RPMI7951 (cell line): Measurements from ENCODE around the gene APLP1. TPM values are rescaled to one million over a fixed set of nuclear protein-coding genes. Genes with fewer than 3 reads are reported as not detected.

Experiments
- DNase-seq: peaks from one replicate; pipeline ENCODE4 v3.0.0-alpha.2; 2012; ENCODE audit warnings: low read depth
- total RNA-seq: library from RNA; depleted of rRNA; stranded (reverse); fragments of >200 nt; shearing (Covaris generic); gene quantifications from 2 replicates; pipeline ENCODE4 v1.2.3, GENCODE V29; 2014

APLP1 gene
- total RNA-seq, 1 experiment from 2014 or later, result 15.3 TPM

DNA sequence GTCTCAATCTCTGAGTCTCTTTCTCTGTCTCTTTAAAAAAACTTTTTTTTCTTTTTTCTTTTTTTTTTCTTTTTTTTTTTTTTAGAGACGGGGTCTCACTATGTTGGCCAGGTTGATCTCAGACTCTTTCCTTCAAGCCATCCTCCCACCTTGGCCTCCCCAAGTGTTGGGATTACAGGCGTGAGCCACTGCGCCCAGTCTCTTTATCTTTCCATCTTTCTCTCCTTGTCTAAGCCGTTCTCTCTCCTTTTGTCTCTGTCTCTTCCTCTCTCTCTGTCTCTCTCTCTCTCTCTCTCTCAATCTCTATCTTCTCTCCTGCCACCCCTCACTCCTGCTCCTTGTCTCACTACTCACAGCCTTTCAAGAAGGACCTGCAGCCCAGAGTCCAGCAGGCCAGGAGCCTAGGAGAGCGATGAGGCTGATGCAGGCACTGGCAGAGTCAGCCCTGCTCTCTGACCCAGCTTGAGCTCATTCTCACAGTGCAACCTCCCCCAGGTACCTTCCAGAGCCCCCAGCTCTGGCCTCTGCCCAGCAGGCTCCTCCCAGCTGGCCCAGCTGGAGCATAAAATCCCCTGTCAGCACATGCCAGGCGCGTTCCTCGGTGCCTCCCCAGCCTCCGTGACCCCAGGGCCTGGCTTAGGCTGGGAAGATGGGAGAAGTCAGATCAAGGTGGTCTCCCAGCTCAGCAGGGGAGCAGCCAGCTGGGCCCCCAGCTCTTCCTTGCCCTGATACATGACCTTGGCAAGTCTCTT is 16.2 kb upstream of the APLP1 start, which contains the start of gene NPHS1:
Gene NPHS1 (minus strand): TSS at position 476 of the 752 bp plus-strand sequence. CDS start 667 bp downstream, outside the sequence.
- no peak for DNase-seq

DNA sequence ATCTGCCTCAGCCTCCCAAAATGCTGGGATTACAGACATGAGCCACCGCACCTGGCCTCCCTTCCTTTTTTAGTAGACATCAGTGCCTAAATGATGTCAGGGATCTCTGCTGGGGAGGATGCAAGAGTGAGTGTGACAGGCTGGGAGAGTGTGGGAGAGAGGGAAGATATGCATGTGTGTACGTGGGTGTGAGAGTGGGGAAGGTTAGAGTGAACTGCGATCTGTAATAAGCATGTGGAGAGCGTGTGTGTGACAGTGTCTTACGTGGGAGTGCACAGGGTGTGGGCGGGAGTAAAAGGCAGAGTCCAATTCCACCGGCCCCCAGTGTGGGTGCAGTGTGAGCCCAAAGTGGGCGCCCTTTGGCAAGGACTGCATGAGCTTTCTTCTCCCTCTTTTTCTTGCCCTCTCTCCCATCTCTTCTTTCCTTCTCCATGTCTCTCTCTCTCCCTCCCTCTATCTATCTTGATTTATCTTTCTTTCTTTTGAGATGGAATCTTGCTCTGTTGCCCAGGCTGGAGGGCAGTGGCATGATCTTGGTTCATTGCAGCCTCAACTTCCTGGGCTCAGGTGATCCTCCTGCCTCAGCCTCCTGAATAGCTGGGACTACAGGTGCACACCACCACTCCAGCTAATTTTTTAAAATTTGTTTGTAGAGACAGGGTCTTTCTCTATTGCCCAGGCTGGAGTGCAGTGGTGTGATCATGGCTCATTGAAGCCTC is 15.2 kb upstream of the APLP1 start:
- no peak for DNase-seq

DNA sequence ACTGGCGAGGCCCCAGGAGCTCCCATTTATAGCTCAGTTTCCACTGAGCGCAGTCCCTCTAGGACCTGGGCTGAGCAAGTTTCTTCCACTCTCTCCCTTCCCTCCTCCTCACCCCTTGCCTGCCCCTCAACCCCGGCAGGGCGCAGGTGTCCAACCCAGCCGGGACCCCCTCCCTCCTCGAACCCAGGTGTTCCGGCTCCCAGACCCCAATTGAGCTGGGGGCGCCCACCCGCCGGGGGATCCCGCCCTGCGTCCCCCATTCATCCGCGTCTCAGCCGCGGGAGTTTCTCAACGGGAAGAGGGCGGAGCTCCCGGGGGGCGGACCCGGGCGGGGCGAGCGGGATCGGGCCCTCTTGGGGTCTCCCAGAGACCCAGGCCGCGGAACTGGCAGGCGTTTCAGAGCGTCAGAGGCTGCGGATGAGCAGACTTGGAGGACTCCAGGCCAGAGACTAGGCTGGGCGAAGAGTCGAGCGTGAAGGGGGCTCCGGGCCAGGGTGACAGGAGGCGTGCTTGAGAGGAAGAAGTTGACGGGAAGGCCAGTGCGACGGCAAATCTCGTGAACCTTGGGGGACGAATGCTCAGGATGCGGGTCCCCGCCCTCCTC is 11.7 kb upstream of the APLP1 start, which contains the start of gene KIRREL2:
Gene KIRREL2 (plus strand): TSS at position 366 of the 604 bp plus-strand sequence. CDS start 209 bp downstream, at position 575.
- no peak for DNase-seq

DNA sequence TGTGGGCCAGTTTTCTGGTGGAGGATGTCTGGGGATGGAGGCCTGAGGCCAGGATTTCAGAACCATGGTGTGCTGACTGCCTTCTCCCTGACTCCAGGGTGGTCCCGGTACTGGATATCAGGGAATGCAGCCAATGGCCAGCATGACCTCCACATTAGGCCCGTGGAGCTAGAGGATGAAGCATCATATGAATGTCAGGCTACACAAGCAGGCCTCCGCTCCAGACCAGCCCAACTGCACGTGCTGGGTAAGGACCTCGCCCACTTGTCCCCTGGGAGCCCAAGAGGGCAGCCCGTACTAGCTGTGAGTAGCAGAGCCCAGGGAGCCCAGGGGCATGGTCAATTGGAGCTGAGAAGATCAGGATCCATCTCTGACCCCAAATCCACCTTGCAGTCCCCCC is 10.1 kb upstream of the APLP1 start:
- no peak for DNase-seq

DNA sequence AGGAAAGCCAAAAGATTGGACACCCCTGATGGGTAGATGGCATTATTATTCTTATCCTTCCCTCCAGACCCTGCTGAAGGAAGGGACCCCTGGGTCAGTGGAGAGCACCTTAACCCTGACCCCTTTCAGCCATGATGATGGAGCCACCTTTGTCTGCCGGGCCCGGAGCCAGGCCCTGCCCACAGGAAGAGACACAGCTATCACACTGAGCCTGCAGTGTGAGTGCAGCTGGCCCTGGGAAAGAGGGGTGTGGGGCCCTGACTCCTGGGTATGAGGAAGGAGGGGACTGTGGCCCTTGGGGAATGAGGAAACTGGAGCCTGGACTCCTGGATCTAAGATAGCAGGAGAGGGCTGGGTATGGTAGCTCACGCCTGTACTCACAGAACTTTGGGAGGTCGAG is 9.0 kb upstream of the APLP1 start:
- no peak for DNase-seq

DNA sequence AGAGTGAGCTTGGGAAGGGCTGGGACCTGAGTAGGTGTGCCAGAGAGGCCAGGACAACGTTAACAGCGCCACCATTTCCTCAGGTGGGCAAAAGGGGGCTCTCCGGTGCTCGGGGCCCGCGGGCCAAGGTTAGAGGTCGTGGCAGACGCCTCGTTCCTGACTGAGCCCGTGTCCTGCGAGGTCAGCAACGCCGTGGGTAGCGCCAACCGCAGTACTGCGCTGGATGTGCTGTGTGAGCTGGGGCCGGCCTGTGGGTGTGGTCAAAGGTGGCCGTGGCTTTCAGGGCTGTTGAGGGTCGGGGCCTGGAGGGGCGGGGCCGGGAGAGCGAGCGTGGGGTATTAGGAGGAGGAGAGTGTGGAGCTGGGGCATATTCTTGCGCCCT is 7.9 kb upstream of the APLP1 start:
- no peak for DNase-seq

DNA sequence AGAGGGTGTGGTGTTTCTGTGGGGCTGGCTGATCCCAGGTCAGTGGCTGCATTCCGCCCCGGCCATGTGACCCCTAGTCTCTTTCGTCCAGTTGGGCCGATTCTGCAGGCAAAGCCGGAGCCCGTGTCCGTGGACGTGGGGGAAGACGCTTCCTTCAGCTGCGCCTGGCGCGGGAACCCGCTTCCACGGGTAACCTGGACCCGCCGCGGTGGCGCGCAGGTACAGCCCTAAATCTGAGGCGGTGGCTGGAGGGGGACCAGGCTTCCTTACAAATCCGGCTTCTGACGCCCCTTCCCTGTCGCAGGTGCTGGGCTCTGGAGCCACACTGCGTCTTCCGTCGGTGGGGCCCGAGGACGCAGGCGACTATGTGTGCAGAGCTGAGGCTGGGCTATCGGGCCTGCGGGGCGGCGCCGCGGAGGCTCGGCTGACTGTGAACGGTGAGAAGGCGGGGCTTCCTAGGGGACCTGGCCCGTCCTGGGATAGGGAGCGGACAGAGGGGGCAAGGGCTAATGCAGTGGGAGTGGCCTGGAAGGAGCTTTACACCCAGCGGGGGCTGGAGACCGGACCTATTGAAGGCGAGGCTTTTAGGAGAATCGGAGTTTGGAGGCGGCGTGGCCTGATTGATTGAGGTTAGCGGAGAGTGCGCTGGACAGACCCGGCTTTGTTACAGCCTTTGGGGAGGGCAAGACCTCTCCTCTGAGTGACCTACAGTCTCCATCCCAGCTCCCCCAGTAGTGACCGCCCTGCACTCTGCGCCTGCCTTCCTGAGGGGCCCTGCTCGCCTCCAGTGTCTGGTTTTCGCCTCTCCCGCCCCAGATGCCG is 7.3 kb upstream of the APLP1 start:
- DNase-seq, result no peak

DNA sequence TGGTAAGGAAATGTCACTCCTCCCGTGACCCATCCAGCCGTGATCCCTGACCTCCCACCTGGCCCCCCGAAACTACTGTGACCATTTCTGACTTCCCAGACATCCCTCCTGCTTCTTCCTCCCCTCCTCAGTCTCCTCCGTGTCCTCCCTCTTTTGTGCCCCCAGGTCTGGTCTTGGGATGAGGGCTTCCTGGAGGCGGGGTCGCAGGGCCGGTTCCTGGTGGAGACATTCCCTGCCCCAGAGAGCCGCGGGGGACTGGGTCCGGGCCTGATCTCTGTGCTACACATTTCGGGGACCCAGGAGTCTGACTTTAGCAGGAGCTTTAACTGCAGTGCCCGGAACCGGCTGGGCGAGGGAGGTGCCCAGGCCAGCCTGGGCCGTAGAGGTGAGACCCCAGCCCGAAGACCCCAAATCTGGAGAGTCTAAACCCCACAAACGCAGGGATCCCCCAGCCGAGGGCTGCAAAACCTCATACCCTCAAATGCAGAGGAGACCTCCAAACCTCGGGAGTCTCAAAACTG is 6.7 kb upstream of the APLP1 start:
- no peak for DNase-seq

DNA sequence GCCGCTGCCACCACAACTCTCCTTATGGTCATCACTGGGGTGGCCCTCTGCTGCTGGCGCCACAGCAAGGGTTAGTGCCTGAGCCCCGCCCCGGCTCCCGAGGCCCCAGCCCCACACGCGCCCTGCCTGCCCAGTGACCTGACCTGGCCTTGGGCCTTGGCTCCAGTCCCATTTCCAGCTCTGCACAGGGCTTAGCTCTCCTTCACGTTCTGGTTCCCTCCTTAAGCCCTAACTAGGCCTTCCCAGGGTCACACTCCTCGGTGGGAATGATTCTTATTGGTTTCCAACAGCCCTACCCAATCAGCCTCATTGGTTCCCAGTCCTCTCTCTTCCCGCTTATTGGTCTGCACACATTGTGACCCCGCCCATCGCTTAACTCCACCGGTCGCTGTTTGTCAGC is 5.8 kb upstream of the APLP1 start:
- no peak for DNase-seq

DNA sequence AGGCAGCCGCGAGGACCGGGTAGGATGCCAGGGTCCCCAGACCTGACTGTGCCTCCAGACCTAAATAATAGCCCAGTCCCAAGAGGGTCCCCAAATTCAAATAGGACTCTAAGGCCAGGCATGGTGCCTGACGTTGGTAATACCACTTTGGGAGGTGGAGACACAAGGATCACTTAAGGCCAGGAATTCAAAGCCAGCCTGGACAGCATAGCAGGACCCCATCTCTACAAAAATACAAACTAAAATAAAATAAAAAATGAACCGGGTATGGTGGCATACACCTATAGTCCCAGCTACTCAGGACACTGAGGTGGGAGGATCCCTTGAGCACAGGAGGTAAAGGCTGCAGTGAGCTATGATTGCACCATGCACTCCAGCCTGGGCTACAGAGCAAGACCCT is 5.4 kb upstream of the APLP1 start:
- DNase-seq, result no peak

DNA sequence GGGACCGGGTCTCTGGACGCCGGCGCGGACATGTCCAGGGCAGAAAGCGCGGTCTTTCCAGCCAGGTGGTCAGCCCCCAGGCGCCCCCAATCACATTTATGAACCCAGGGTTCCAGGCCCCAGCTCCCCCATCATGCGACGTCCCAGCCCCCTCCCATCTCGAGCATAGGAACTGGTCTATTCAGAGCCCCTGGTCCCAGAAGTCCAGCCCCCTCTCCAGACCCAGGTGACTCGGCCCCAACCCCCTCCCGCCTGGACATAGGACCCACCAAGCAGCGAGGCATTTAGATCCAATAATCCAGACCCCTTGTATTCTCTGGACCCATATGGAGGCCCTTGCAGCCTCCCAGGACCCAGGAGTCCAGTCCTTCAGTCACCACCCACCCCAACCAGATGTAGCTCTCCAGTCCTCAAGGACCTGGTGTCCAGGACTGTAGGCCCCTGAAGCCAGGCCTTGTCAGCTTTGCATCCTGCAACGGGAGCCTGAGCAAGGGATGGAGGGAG is 501 bp downstream of the APLP1 start:
- DNase-seq, result no peak

DNA sequence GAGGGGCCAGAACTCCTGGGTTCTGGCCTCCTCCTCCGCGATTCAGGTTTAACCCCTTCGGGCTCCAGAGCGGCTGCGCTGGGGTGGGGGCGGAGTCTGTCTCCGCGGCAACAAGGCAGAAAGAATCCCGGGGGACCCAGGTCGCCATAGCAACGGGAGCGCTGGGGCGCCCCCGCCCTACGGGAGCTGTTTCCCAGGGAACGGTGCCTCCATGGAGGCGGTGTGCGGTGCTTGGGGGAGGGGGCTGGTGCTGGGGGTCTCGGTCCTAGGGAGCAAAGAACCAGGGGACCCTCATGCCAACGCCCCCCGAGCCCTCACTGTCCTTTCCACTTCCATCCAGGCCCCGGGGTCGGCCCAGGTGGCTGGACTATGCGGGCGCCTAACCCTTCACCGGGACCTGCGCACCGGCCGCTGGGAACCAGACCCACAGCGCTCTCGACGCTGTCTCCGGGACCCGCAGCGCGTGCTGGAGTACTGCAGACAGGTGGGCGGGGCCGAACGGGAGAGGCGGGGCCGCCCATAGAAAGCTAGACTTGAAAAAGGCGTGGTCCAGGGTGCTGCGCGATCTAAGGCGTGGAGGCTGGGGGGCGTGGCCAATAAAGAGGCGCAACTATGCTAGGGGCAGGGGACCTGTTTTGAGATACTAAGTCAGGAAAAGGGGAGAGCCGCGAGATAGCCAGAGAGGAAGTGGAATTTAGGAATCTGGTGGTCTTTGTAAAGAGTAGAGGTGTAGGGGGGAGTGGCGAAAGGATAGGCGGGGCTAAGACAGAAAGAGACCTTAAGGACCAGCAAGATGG is 1.2 kb downstream of the APLP1 start:
- peak; percentile 88 for DNase-seq

DNA sequence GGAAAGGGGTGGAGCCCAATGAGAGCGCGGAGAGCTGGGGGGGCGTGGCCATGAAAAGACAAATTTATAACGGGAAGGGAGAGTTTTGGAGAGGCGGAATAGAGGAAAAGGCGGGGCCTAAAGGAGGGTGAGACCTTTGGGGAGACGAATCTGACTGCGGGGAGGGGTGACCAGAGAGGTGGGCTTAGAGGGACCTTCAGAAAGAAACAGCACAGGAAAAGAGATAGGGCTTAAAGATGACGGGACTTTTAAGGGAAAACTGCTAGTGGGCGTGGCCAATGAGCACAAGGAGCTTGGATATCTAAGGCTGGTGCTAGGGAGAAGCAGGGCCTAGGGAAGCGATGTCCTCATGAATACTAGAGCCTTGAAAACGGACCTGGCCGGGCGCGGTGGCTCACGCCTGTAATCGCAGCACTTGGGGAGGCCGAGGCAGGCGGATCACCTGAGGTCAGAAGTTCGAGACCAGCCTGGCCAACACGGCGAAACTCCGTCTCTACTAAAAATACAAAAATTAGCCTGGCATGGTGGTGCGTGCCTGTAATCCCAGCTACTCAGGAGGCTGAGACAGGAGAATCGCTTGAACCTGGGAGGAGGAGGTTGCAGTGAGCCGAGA is 1.9 kb downstream of the APLP1 start:
- peak; percentile 81 for DNase-seq

DNA sequence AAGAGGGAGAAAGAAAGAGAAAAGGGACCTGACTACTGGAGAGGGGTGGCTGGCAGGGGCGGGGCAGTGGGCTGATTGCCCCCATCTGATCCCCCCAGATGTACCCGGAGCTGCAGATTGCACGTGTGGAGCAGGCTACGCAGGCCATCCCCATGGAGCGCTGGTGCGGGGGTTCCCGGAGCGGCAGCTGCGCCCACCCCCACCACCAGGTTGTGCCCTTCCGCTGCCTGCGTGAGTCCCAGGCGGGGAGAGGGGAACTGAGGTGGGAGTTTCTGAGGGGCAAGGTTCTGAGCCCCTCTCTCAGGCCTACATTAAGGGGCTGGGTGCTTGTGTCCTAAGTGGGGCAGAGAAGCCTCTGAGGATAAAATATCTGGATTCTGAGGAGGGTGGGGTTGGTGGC is 2.4 kb downstream of the APLP1 start:
- DNase-seq, result no peak

DNA sequence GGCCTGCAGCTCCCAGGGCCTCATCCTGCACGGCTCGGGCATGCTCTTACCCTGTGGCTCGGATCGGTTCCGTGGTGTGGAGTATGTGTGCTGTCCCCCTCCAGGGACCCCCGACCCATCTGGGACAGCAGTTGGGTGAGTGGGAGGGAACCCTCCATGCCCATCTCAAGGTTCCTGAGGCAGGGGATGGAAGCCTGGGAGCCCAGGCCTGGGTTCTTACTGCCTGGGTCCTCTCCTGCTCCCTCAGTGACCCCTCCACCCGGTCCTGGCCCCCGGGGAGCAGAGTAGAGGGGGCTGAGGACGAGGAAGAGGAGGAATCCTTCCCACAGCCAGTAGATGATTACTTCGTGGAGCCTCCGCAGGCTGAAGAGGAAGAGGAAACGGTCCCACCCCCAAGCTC is 3.2 kb downstream of the APLP1 start:
- DNase-seq, result no peak

DNA sequence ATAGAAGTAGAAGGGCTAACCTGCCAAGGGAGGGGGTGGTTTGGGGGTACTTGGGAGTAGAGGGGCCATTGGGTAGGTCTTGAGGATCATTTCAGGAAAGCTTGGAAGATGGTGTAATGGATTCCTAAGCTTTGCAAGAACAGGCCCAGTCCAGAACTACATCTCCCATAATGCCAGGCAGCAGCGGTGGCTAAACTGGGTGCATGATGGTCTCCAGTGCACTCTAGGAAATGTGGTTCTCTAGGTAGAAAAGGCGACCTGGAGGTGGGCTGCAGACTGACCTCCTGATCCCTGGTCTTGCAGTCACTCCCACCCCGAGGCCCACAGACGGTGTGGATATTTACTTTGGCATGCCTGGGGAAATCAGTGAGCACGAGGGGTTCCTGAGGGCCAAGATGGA is 3.8 kb downstream of the APLP1 start:
- no peak for DNase-seq

DNA sequence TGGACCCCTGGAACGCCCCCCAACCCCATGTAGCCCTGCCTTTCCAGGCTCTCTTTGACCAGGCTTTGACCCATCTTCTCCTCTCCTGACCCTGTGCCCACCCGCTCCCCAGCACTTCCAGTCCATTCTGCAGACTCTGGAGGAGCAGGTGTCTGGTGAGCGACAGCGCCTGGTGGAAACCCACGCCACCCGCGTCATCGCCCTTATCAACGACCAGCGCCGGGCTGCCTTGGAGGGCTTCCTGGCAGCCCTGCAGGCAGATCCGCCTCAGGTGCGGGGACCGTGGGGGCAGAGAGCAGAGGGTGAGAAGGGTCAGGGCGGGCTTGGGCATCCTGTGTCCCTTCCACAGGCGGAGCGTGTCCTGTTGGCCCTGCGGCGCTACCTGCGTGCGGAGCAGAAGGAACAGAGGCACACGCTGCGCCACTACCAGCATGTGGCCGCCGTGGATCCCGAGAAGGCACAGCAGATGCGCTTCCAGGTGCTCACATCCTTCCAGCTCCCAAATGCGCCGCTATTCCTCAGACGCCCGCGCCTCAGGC is 6.1 kb downstream of the APLP1 start:
- no peak for DNase-seq

DNA sequence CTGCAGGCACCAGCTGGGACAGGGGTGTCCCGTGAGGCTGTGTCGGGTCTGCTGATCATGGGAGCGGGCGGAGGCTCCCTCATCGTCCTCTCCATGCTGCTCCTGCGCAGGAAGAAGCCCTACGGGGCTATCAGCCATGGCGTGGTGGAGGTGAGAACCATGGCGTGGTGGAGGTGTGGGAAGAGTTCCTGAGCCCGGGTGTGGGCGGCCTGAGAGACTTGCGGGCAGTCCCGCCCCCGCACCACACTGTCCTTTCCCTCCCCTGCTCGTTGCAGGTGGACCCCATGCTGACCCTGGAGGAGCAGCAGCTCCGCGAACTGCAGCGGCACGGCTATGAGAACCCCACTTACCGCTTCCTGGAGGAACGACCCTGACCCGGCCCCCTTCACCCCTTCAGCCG is 10.7 kb downstream of the APLP1 start:
- DNase-seq, result no peak

DNA sequence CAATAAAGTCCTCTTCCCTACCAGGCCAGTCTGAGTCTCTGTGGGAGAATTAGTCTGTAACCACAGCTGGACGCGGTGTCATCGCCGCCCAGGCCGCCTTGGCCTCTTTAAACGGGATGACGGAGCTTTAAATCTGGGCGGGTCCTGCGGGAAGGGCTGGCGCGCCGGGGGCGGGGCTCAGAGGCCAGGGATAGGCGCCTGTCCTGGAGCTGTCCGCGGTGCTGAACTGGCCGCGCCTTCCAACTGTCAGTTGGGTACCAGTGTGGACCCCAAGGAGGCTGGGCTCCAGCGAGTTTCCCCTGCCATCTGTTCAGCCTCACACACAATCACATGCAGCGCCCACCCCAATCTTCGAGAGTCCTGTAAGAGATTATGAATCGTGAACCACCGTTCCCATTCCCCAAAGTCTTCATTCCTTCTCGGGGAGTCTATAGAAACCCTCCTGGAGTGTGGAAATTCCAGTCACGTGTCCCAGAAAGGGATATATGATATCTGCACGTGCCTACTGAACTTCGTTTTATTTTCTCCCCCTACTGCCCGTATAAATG is 11.5 kb downstream of the APLP1 start:
- peak; percentile 92 for DNase-seq
